ENCODE data around the gene BLID.

Gene BLID

GRCh38 chr11:122115524-122116379, at the start of gene BLID:
Gene BLID, minus strand, starts transcription at chr11:122116215. Its CDS starts 293 bp downstream, at chr11:122115922.
- ChIA-PET CTCF (interaction anchor here (0.8 to 1.8 kb wide), 12 partner anchors 8 to 87 kb away, joined by 3 to 11 read pairs (median 4); no protein-coding TSS in a partner anchor), POLR2A (no interaction called here)
- H3K4me3 ChIP-seq (ENCODE audit: low read depth, low read length): no peak within 1 kb of the TSS
- peak; percentile 40 for TF ChIP-seq CTCF (IDR thresholded peaks at IDR 0.05; ENCODE audit: insufficient read depth, low read length, missing control alignments)
- no peak for DNase-seq (ENCODE audit: low read depth, low spot score)

DNA sequence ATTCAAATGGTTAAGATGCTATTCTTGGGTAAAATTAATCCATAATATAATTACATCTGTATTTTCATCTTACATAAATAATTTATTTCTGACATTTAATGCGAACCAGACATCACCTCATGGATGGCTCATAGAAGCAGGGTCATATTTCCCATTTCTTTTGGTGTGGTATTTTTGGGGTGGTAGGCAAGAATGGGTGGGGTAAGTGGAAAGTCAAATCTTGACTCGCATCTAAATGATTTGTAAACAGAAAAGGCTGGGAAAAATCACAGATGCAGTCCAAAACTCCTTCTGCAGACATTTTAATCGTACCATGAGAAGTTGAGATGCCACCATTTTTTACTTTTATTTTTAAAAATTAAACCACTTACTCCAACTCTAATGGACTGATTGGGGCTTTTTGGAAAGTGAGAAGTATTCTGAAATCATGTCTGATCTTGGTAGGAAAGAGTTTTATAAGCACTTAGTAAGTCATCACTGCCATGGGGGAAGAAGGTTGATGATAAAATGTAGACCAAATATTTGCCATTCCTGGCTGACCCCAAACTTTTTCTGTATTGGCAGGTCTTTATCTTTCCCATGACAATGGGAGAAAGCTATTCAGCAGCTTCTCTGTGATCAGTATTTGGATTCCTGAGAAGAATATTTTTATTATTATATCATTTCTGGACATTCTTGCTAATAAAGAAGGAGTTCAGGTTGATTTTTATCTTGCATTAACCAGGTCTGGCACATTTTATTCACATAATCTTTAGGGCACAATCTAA, 47.2 kb upstream of the BLID start:
- H3K4me3 ChIP-seq (ENCODE audit: low read depth, low read length): no peak overlapping the region
- ChIA-PET CTCF (interaction anchor here (1.5 to 2.5 kb wide), 3 partner anchors 11 to 508 kb away, joined by 3 to 9 read pairs (median 8); no protein-coding TSS in a partner anchor), POLR2A (interaction anchor here (1.0 kb wide), 1 partner anchor 63 kb away, joined by 4 read pairs; no protein-coding TSS in a partner anchor)

GRCh38 chr11:122162095-122162494, 46.1 kb upstream of the BLID start:
- POLR2A ChIA-PET: interaction anchor here (1.1 kb wide), 1 partner anchor 62 kb away, joined by 5 read pairs; no protein-coding TSS in a partner anchor
- CTCF ChIA-PET: interaction anchor here (0.8 to 1.3 kb wide), 3 partner anchors 40 to 507 kb away, joined by 3 to 5 read pairs (median 4); no protein-coding TSS in a partner anchor

More for the DNA sequence above, 47.2 kb upstream of the BLID start:
- no peak for TF ChIP-seq CTCF (IDR thresholded peaks at IDR 0.05; ENCODE audit: insufficient read depth, low read length, missing control alignments)
- DNase-seq (ENCODE audit: low read depth, low spot score): peak; percentile 57

DNA sequence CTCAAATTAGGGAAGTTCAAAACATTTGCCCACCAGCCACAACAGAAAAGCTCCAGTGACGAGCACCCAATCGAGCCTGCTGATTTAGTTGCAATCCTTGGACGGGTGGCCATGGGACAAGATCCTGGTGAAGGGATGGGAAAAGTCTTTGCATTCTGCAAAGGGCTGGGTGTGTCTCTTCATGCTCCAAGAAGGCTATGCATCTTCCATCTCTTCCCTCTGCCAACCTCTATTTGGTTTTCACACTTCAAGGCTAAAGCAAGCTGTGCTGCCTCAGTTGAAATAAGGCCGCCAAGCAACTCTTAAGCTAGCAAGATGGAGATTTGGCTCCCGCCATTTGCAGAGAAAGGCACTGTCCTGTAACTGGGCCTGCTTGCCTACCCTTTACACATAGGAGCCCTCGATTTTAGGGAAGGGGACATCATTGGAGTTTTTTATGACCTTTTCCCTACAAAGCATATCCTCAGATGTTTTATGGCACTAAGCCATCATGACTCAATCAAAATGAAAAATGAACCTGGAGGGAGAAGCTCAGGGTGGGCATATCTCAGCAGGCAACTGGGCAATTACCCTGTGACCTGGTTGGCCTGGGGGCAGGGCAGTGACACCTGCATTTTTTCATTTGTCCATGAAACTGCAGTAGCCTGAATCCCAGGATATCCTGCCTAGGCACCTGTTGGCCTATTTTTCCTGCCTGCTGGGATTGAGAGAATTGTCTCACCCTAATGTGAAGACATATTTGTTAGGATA, 45.0 kb upstream of the BLID start:
- TF ChIP-seq CTCF (IDR thresholded peaks at IDR 0.05; ENCODE audit: insufficient read depth, low read length, missing control alignments): no peak
- H3K4me3 ChIP-seq (ENCODE audit: low read depth, low read length): no peak overlapping the region
- ChIA-PET CTCF (interaction anchor here (1.0 to 1.3 kb wide), 3 partner anchors 42 to 507 kb away, joined by 3 to 5 read pairs (median 3); no protein-coding TSS in a partner anchor), POLR2A (interaction anchor here (0.7 kb wide), 1 partner anchor 19 kb away, joined by 4 read pairs; no protein-coding TSS in a partner anchor)
- no peak for DNase-seq (ENCODE audit: low read depth, low spot score)

More at GRCh38 chr11:122162095-122162494, 46.1 kb upstream of the BLID start:
- no peak overlapping the region for H3K4me3 ChIP-seq (ENCODE audit: low read depth, low read length)
- no peak for TF ChIP-seq CTCF (IDR thresholded peaks at IDR 0.05; ENCODE audit: insufficient read depth, low read length, missing control alignments)
- no peak for DNase-seq (ENCODE audit: low read depth, low spot score)

DNA sequence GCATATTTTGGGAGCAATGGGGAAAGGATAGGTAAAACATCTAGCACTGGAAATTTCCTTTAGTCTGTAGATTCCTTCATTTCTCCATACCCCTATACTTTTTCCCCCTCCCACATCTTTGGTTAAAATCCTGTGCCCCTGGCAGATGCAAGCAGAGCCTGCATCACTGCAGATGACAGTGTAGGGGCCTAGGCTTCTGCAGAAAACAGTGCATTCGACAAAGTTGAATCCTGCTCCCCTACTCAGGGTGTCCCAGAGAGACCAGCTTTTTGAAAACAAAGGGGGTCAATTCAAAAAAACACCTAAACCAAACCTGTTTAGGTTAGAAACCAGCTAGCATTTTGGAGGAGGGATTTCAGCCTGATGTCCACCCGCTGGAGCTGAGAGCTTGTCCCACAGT, 43.8 kb upstream of the BLID start:
- CTCF ChIA-PET: interaction anchor here (1.0 to 1.2 kb wide), 2 partner anchors 16 to 56 kb away, joined by 3 to 4 read pairs; no protein-coding TSS in a partner anchor
- H3K4me3 ChIP-seq (ENCODE audit: low read depth, low read length): no peak overlapping the region
- DNase-seq (ENCODE audit: low read depth, low spot score): no peak
- no peak for TF ChIP-seq CTCF (IDR thresholded peaks at IDR 0.05; ENCODE audit: insufficient read depth, low read length, missing control alignments)
- POLR2A ChIA-PET: interaction anchor here (0.7 kb wide), 1 partner anchor 67 kb away, joined by 3 read pairs; no protein-coding TSS in a partner anchor

Measured in AG04449 (cell line).